Stimulated activated CD8-positive, alpha-beta memory T cell treated with anti-CD3 and anti-CD28 coated beads, Interleukin-2, amount 100 ng/mL, for 48 hours (primary cell): ENCODE measurements around the gene EDEM1.
"Not testable (repeated sequence)": the region's sequence is repeated elsewhere in the genome, so short reads cannot be mapped to it uniquely, and the experiment has no call there.

ENCODE experiments used
- DNase-seq, 2 donors: peaks; one replicate each; pipeline ENCODE4 v3.0.0-alpha.2; 2020; ENCODE audit warnings: low read depth in 2 of 2

Gene EDEM1

GRCh38 chr3:5232570-5232969, 45.1 kb downstream of the EDEM1 start:
- DNase-seq = no peak

- no peak for DNase-seq
Observed at GRCh38 chr3:5233026-5233425, 45.5 kb downstream of the EDEM1 start.

GRCh38 chr3:5235655-5236054, 48.1 kb downstream of the EDEM1 start:
- DNase-seq = no peak

- DNase-seq = no peak
Observed at GRCh38 chr3:5238545-5238944, 51.0 kb downstream of the EDEM1 start.

- DNase-seq = no peak
Observed at GRCh38 chr3:5239602-5240001, 52.1 kb downstream of the EDEM1 start.

- no peak for DNase-seq
Observed at GRCh38 chr3:5240740-5241139, 53.2 kb downstream of the EDEM1 start.

- not testable (repeated sequence) for DNase-seq
Observed at GRCh38 chr3:5242785-5243184, 55.3 kb downstream of the EDEM1 start.

GRCh38 chr3:5245927-5246326, 58.4 kb downstream of the EDEM1 start:
- no peak for DNase-seq

- no peak for DNase-seq
Observed at GRCh38 chr3:5248822-5249221, 61.3 kb downstream of the EDEM1 start.

- DNase-seq = no peak
Observed at GRCh38 chr3:5250467-5251195, 63.1 kb downstream of the EDEM1 start.

GRCh38 chr3:5251196-5251583, 63.7 kb downstream of the EDEM1 start:
- DNase-seq = no peak

GRCh38 chr3:5252131-5252530, 64.6 kb downstream of the EDEM1 start:
- no peak for DNase-seq

- DNase-seq = no peak
Observed at GRCh38 chr3:5254281-5255048, 67.0 kb downstream of the EDEM1 start.

- DNase-seq = no peak
Observed at GRCh38 chr3:5255404-5256344, 68.2 kb downstream of the EDEM1 start.

- DNase-seq = no peak
Observed at GRCh38 chr3:5258526-5258925, 71.0 kb downstream of the EDEM1 start.

GRCh38 chr3:5260992-5261501, 73.5 kb downstream of the EDEM1 start:
- no peak for DNase-seq

GRCh38 chr3:5262507-5262906, 75.0 kb downstream of the EDEM1 start:
- DNase-seq = no peak

GRCh38 chr3:5264093-5264600, 76.6 kb downstream of the EDEM1 start:
- DNase-seq = no peak

GRCh38 chr3:5264896-5265770, 77.6 kb downstream of the EDEM1 start:
- DNase-seq = no peak

- no peak for DNase-seq
Observed at GRCh38 chr3:5267252-5267651, 79.7 kb downstream of the EDEM1 start.

- DNase-seq = no peak
Observed at GRCh38 chr3:5267889-5268288, 80.4 kb downstream of the EDEM1 start.
